Measurements from ENCODE around the gene MLKL.

DNA sequence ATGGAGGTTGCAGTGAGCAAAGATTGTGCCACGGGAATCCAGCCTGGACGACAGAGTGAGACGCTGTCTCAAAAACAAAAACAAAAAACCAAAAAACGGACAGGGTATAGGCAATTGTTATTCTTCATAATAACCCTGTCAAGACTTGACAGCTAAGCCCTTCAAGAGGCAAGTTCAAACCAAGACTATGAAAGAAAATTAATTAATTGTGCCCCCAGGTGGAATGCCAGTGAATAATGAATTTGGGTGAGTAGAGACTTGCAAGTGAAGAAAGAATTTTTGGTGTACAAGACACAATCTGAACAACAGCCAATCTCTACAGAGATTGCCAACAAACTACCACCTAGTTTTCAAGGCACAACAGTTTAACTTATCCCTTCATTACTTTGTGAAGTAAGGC is 40.3 kb downstream of the MLKL start:
- TF ChIP-seq FOXM1 (IDR thresholded peaks at IDR 0.05; ENCODE audit: borderline replicate concordance) (no peak), PKNOX1 (IDR thresholded peaks at IDR 0.05) (no peak), BHLHE40 (IDR thresholded peaks at IDR 0.05; ENCODE audit: borderline replicate concordance) (no peak), ARNT (IDR thresholded peaks at IDR 0.05) (no peak), TARDBP (IDR thresholded peaks at IDR 0.05) (no peak), SP1 (IDR thresholded peaks at IDR 0.05) (no peak), FOXK2 (IDR thresholded peaks at IDR 0.05) (no peak), ELF4 (IDR thresholded peaks at IDR 0.05) (no peak), CTBP1 (IDR thresholded peaks at IDR 0.05; ENCODE audit: borderline replicate concordance) (no peak), SUZ12 (IDR thresholded peaks at IDR 0.05) (no peak), HDGF (IDR thresholded peaks at IDR 0.05; ENCODE audit: borderline replicate concordance) (no peak)
